ENCODE measurements around the gene GNPDA1.

DNA sequence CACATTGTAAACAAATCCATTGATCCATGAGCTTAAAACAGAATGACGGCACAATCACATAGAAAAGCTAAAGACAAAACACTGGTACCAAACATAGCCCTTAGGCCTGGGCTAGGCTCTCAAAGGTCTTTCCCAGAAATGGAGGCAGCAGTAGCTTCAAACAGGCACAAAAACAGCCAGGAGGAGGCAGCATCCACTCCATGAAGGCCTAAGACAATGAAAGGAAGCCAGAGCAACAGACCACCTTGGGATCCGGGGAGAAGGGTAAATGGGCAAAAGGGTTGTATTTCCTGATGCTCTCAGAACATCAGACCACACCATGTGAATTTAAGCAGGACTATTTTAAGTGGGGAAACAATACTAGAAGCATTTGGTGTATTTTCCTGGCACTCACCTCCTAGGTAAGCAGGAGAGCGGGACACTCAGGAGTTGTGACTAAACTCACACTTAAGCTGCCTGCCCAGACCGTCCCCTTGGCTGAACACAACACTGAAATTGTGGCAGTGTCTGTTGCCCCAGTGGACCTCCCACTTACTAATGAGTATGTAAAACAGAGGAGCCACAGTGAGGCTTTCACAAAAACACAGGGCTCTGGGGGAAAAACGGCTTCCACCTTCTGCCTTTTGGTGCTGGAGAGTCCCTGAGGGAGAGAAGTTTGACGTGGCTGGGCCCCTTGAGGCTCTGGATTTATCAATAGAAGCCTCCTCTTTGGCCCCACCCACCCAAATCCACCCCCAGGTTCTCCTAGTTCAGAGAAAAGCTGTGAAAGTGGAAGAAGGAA is 11.9 kb downstream of the GNPDA1 start:
- TF ChIP-seq POLR2A (IDR thresholded peaks at IDR 0.05), result no peak
- TF ChIP-seq, protein P1, sequence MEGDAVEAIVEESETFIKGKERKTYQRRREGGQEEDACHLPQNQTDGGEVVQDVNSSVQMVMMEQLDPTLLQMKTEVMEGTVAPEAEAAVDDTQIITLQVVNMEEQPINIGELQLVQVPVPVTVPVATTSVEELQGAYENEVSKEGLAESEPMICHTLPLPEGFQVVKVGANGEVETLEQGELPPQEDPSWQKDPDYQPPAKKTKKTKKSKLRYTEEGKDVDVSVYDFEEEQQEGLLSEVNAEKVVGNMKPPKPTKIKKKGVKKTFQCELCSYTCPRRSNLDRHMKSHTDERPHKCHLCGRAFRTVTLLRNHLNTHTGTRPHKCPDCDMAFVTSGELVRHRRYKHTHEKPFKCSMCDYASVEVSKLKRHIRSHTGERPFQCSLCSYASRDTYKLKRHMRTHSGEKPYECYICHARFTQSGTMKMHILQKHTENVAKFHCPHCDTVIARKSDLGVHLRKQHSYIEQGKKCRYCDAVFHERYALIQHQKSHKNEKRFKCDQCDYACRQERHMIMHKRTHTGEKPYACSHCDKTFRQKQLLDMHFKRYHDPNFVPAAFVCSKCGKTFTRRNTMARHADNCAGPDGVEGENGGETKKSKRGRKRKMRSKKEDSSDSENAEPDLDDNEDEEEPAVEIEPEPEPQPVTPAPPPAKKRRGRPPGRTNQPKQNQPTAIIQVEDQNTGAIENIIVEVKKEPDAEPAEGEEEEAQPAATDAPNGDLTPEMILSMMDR (IDR thresholded peaks at IDR 0.05), result no peak
